Smooth muscle cell of the coronary artery (primary cell): ENCODE results near the gene XAB2. TPM values are rescaled to one million over a fixed set of nuclear protein-coding genes. Genes with fewer than 3 reads are reported as not detected.

Source experiments
- total RNA-seq: library from RNA; depleted of rRNA; stranded (reverse); fragments of >200 nt; gene quantifications from 2 replicates; pipeline ENCODE4 v1.2.3, GENCODE V29; 2014; ENCODE audit warnings: low replicate concordance

Gene XAB2
- total RNA-seq: 23.5 and 24.5 TPM in 2 replicates

GRCh38 chr19:7629347-7630054 is at the start of gene XAB2, which contains the start of gene PET100:
XAB2 (minus strand) TSS chr19:7629545; CDS start chr19:7629527, 18 bp downstream.
PET100 (plus strand) TSS chr19:7629793; CDS start chr19:7629834, 41 bp downstream.

GRCh38 chr19:7676854-7677253 is 47.5 kb upstream of the XAB2 start, which contains the start of gene MCEMP1:
MCEMP1 (plus strand) TSS chr19:7677090; CDS start chr19:7677121, 31 bp downstream.

GRCh38 chr19:7668842-7669241 is 39.5 kb upstream of the XAB2 start, which contains the start of gene RETN:
RETN (plus strand) TSS chr19:7669049; CDS start chr19:7669327, 278 bp downstream.

GRCh38 chr19:7636691-7637373 is 7.5 kb upstream of the XAB2 start, which contains the start of gene STXBP2:
STXBP2 (plus strand) TSS chr19:7637110; CDS start chr19:7637150, 40 bp downstream.

GRCh38 chr19:7633698-7634097 is 4.4 kb upstream of the XAB2 start, which contains the start of gene PCP2:
PCP2 (minus strand) TSS chr19:7633719; CDS start chr19:7633457, 262 bp downstream.

GRCh38 chr19:7595466-7596133 is 33.7 kb downstream of the XAB2 start, which contains the start of gene CAMSAP3:
CAMSAP3 (plus strand) TSS chr19:7595863; CDS start chr19:7596003, 140 bp downstream.

Other genes starting within 250 kb of the XAB2 start
- 1.5 and 2.9 TPM in 2 replicates for gene PEX11G, start 140.5 kb downstream of the XAB2 start, total RNA-seq
- 3.9 and 10.6 TPM in 2 replicates for gene ZNF358, start 113.4 kb downstream of the XAB2 start, total RNA-seq
- gene MCOLN1, start 106.9 kb downstream of the XAB2 start, total RNA-seq: 4.5 and 15.9 TPM in 2 replicates
- 51.8 and 111 TPM in 2 replicates for gene PNPLA6, start 93.8 kb downstream of the XAB2 start, total RNA-seq
- gene CAMSAP3, start 33.7 kb downstream of the XAB2 start, total RNA-seq: under 0.01 TPM in 1 of 2 replicates, not detected in the other
- 35.3 and 48.3 TPM in 2 replicates for gene PET100, start 248 bp upstream of the XAB2 start, total RNA-seq
- gene PCP2, start 4.2 kb upstream of the XAB2 start, total RNA-seq: not detected in 2 replicates
- gene STXBP2, start 7.6 kb upstream of the XAB2 start, total RNA-seq: 17.8 and 37.1 TPM in 2 replicates
- not detected in 2 replicates for gene RETN, start 39.5 kb upstream of the XAB2 start, total RNA-seq
- gene MCEMP1, start 47.5 kb upstream of the XAB2 start, total RNA-seq: not detected in 2 replicates
- gene TRAPPC5, start 51.3 kb upstream of the XAB2 start, total RNA-seq: 164 and 360 TPM in 2 replicates
- gene FCER2, start 72.6 kb upstream of the XAB2 start, total RNA-seq: not detected in 2 replicates
- gene CLEC4G, start 102.6 kb upstream of the XAB2 start, total RNA-seq: not detected in 2 replicates
- gene CD209, start 118.0 kb upstream of the XAB2 start, total RNA-seq: not detected in 2 replicates
- not detected in 2 replicates for gene CLEC4M, start 133.7 kb upstream of the XAB2 start, total RNA-seq
- 13.1 and 16.2 TPM in 2 replicates for gene EVI5L, start 200.7 kb upstream of the XAB2 start, total RNA-seq
- not detected in 2 replicates for gene PRR36, start 244.8 kb upstream of the XAB2 start, total RNA-seq